Uterus (tissue), 4 donors: ENCODE measurements around the gene PHIP. TPM values are rescaled to one million over a fixed set of nuclear protein-coding genes. Genes with fewer than 3 reads are reported as not detected.
"Not testable (repeated sequence)": the region's sequence is repeated elsewhere in the genome, so short reads cannot be mapped to it uniquely, and the experiment has no call there.

ENCODE experiments used
- DNase-seq, 2 donors: peaks; one replicate each; pipeline ENCODE4 v3.0.0-alpha.2; 2019 to 2020
- H3K27ac ChIP-seq, 2 donors: fragments of 200-600 bp; sonication (generic); 1 replicate in 1 of 2; 2 replicates in 1 of 2; pipeline ENCODE4 v1.5.1; 2016 to 2018
- H3K27me3 ChIP-seq, 2 donors: fragments of 200-600 bp; sonication (generic); one replicate each; pipeline ENCODE4 v1.5.1; 2018 to 2019; ENCODE audit warnings: control low read depth in 1 of 2
- H3K36me3 ChIP-seq, 2 donors: fragments of 200-600 bp; sonication (generic); one replicate each; pipeline ENCODE4 v1.5.1; 2019; ENCODE audit warnings: control low read depth in 1 of 2
- H3K4me1 ChIP-seq, 2 donors: fragments of 200-600 bp; sonication (generic); one replicate each; pipeline ENCODE4 v1.5.1; 2018 to 2019; ENCODE audit warnings: control low read depth in 1 of 2
- H3K4me3 ChIP-seq, 2 donors: fragments of 200-600 bp; sonication (generic); 1 replicate in 1 of 2; 2 replicates in 1 of 2; pipeline ENCODE4 v1.5.1; 2018 to 2019; ENCODE audit warnings: mild to moderate bottlenecking in 1 of 2
- H3K9me3 ChIP-seq, 2 donors: fragments of 200-600 bp; sonication (generic); one replicate each; pipeline ENCODE4 v1.5.1; 2019; ENCODE audit warnings: control low read depth in 1 of 2
- CTCF ChIP-seq, 4 experiments: fragments of 200-600 bp in 2 of 4; fragments of 450-650 bp in 2 of 4; sonication (generic) in 2 of 4; IDR thresholded peaks; one replicate each; pipeline ENCODE4 v1.5.1; 2016 to 2019; ENCODE audit warnings: antibody characterized with exemption in 4 of 4, mild to moderate bottlenecking in 2 of 4, moderate library complexity in 1 of 4
- POLR2A ChIP-seq, 2 donors: fragments of 450-650 bp; IDR thresholded peaks; one replicate each; pipeline ENCODE4 v1.6.1; 2016; ENCODE audit warnings: antibody characterized with exemption in 2 of 2, mild to moderate bottlenecking in 1 of 2, moderate library complexity in 1 of 2
- intact Hi-C: fragments of 100-400 bp; cut with DNase I; formaldehyde crosslinking; loops from one replicate; pipeline ENCODE4 v1.15.1; 2023; ENCODE audit warnings: low total_unique reads
- total RNA-seq, 4 donors: library from RNA; depleted of rRNA in 3 of 4; stranded (reverse); fragments of >200 nt in 3 of 4; gene quantifications; one replicate each; pipeline versions ENCODE4 v1.1.0 to v1.2.4, GENCODE V29; 2014 to 2023
- donor health status: DM: yes; HTN: yes; CAD: no.

PHIP gene
- total RNA-seq, 4 donors from 2014 or later = 40.6 to 85.3 (median 53.9) TPM

DNA sequence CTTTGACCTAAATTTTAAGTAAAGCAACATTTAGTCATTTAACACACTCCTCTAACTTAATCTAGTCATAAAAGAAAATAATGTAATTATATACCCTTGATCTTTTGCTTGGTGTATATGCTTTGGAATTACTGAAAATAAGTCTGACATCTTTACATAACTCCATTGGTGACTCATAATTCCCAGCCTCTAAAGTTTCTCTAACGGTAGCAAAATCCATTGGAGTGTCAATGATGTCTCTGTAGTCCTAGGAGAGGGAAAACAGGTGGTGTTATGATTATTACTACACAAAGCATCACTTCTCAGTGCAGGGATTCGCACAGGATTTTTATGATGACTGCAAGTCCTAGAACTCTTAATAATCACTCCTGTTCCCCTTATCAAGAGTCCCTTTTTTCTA is 130.5 kb downstream of the PHIP start:
- intact Hi-C loops = no loop called here
- Histone ChIP-seq H3K27me3 (no peaks in the 10 kb centered on the region), H3K9me3 (peaks cover 0 to 5% of the 10 kb centered on the region in 2 donors), H3K36me3 (no peaks in the 10 kb centered on the region), H3K4me1 (no peaks in the 10 kb centered on the region), H3K4me3 (no peak overlapping the region), H3K27ac (no peak overlapping the region)
- no peak for DNase-seq
- TF ChIP-seq POLR2A (IDR thresholded peaks at IDR 0.05) = no peak

GRCh38 chr6:78942446-78942845 is 135.6 kb downstream of the PHIP start:
- Histone ChIP-seq H3K27me3 (no peaks in the 10 kb centered on the region), H3K4me1 (no peaks in the 10 kb centered on the region), H3K9me3 (no peaks in the 10 kb centered on the region), H3K27ac (no peak overlapping the region), H3K4me3 (no peak overlapping the region), H3K36me3 (no peaks in the 10 kb centered on the region)
- intact Hi-C loops = no loop called here
- TF ChIP-seq POLR2A (IDR thresholded peaks at IDR 0.05) (no peak), CTCF (IDR thresholded peaks at IDR 0.05) (no peak)
- no peak for DNase-seq

- Histone ChIP-seq H3K36me3 (no peaks in the 10 kb centered on the region), H3K4me1 (no peaks in the 10 kb centered on the region), H3K4me3 (no peak overlapping the region), H3K9me3 (no peaks in the 10 kb centered on the region), H3K27me3 (no peaks in the 10 kb centered on the region), H3K27ac (no peak overlapping the region)
- no peak for DNase-seq
- intact Hi-C loops = no loop called here
- TF ChIP-seq POLR2A (IDR thresholded peaks at IDR 0.05) (no peak), CTCF (IDR thresholded peaks at IDR 0.05) (no peak)
Measured at GRCh38 chr6:78936515-78936914, 141.5 kb downstream of the PHIP start.

DNA sequence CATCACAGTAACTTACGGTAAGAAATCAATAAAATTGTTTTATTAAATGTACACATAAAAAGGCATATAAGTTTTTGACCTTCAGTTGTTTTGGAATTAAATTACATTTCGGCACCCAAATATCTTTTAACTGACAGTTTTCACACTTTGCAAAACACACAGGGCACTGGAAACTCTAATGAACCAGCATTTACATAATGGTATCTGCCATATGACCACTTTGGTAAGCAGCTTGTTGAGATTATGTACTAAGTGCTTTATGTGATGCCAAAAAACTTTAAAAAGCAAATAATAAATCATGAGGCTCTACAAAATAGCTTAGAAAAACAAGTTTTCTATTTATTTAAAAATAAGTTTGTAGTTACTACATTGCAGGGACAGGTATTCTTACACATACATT is 142.5 kb downstream of the PHIP start:
- H3K4me1 ChIP-seq = no peaks in the 10 kb centered on the region
- TF ChIP-seq CTCF (IDR thresholded peaks at IDR 0.05) (no peak), POLR2A (IDR thresholded peaks at IDR 0.05) (no peak)
- no peaks in the 10 kb centered on the region for H3K36me3 ChIP-seq
- no peaks in the 10 kb centered on the region for H3K27me3 ChIP-seq
- DNase-seq = no peak
- intact Hi-C loops = no loop called here
- no peak overlapping the region for H3K4me3 ChIP-seq
- no peak overlapping the region for H3K27ac ChIP-seq
- H3K9me3 ChIP-seq = no peaks in the 10 kb centered on the region

DNA sequence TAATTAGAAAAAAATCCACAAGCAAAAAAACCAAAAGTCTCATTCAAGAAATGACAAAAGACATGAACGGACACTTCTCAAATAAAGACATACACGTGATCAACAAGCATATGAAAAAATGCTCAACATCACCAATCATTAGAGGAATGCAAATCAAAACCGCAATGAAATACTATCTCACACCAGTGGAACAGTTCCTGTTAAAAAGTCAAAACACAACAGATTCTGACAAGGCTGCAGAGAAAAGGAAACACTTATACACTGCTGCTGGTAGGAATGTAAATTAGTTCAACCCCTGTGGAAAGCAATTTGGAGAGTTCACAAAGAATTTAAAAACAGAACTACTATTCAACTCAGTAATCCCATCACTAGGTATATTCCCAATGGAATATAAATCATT is 152.7 kb downstream of the PHIP start:
- intact Hi-C loops = no loop called here
- Histone ChIP-seq H3K27ac (no peak overlapping the region), H3K27me3 (no peaks in the 10 kb centered on the region), H3K36me3 (no peaks in the 10 kb centered on the region), H3K9me3 (no peaks in the 10 kb centered on the region), H3K4me1 (no peaks in the 10 kb centered on the region), H3K4me3 (no peak overlapping the region)
- no peak for TF ChIP-seq POLR2A (IDR thresholded peaks at IDR 0.05)
- no peak for TF ChIP-seq CTCF (IDR thresholded peaks at IDR 0.05)
- DNase-seq = no peak

DNA sequence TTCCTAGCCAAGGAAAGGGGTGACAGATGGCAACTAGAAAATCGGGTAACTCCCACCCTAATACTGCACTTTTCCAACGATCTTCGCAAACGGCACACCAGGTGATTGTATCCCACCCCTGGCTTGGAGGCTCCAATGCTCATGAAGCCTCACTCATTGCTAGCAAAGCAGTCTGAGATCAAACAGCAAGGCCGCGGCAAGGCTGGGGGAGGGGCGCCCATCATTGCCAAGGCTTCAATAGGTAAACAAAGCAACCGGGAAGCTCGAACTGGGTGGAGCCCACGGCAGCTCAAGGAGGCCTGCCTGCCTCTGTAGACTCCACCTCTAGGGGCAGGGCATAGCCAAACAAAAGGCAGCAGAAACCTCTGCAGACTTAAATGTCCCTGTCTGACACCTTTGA is 156.9 kb downstream of the PHIP start:
- intact Hi-C loops, H3K4me1 ChIP-seq, DNase-seq, H3K36me3 ChIP-seq, H3K4me3 ChIP-seq, H3K27me3 ChIP-seq, H3K27ac ChIP-seq: not testable (repeated sequence)
- peaks cover 0 to 11% of the 10 kb centered on the region in 2 donors for H3K9me3 ChIP-seq
